Pancreas (tissue), 10 donors: ENCODE results near the gene FGD1. TPM values are rescaled to one million over a fixed set of nuclear protein-coding genes. Genes with fewer than 3 reads are reported as not detected.
A peak's percentile ranks its signal among the peaks of the same experiment; 100 is the strongest.

Experiments
- ATAC-seq, 4 donors: fragments of 200-7000 bp; cut with Tn5 transposase; one replicate each; pipeline versions ENCODE4 v1.8.0 to v1.9.1; 2020; ENCODE audit warnings: mild to moderate bottlenecking in 4 of 4, moderate library complexity in 4 of 4
- DNase-seq, 6 donors: peaks; one replicate each; pipeline ENCODE4 v3.0.0-alpha.2; 2020
- FAIRE-seq: peaks from 2 replicates; lab custom pipeline; 2012; peaks lifted over from hg19 to GRCh38; lab: Jason Lieb, UNC
- H3K27ac ChIP-seq, 4 donors: fragments of 200-600 bp; sonication (generic); 1 replicate in 3 of 4; 2 replicates in 1 of 4; pipeline versions ENCODE4 v1.5.0 to v1.8.0; 2020
- H3K27me3 ChIP-seq, 4 donors: fragments of 200-600 bp; one replicate each; pipeline ENCODE4 v1.8.0; 2021
- H3K36me3 ChIP-seq, 3 donors: fragments of 200-600 bp; sonication (generic) in 1 of 3; one replicate each; pipeline versions ENCODE4 v1.5.0 to v1.8.0; 2020 to 2021
- H3K4me1 ChIP-seq, 3 donors: fragments of 200-600 bp; one replicate each; pipeline ENCODE4 v1.8.0; 2021
- H3K4me3 ChIP-seq, 4 donors: fragments of 200-600 bp; sonication (generic) in 2 of 4; one replicate each; pipeline versions ENCODE4 v1.5.0 to v1.8.0; 2020 to 2021
- H3K9me3 ChIP-seq, 4 donors: fragments of 200-600 bp; one replicate each; pipeline ENCODE4 v1.8.0; 2021
- WGBS, 2 donors: extraction: QIAGEN DNeasy Blood & Tissue Kit; methylation state at CpG; one replicate each; pipeline ENCODE4 v1.1.7; 2013; 5-methylcytosine and 5-hydroxymethylcytosine counted together
- intact Hi-C, 3 donors: fragments of 100-400 bp; cut with DNase I; formaldehyde crosslinking; loops; one replicate each; pipeline versions ENCODE4 v1.11.1 to v1.14.2; 2022
- polyA plus RNA-seq, 2 donors: library from polyadenylated mRNA; stranded (reverse); fragments of 200-250 nt; gene quantifications; one replicate each; pipeline ENCODE4 v1.2.3, GENCODE V29; 2013
- total RNA-seq, 6 donors: library from RNA; stranded (reverse); fragmentation: NEBNext Ultra II Directional in 4 of 6; extraction: Animal tissue kit (Norgen Biotek cat#: 25700) in 4 of 6; gene quantifications; one replicate each; pipeline versions ENCODE4 v1.2.1 to v1.2.4, GENCODE V29; 2021 to 2023
- TF ChIP-seq, protein P1 (sequence below), 4 donors: fragments of 200-600 bp; sonication (generic) in 3 of 4; IDR thresholded peaks; one replicate each; pipeline versions ENCODE4 v1.5.0 to v1.8.0; 2021; ENCODE audit warnings: antibody characterized with exemption in 4 of 4
- donor health status: healthy with polysubstance abuse.
- donor health status: DM: no; HTN: no; CAD: no; lungs with moderate emphysema.
- donor health status: DM: no; HTN: no; CAD: no.
- donor health status: control.
- donor health status: control.
- donor health status: Bipolar disorder and iron deficiency.
- donor health status: DM: yes; HTN: yes; CAD: no.
- donor health status: DM: no; HTN: no; CAD: no.
- donor health status: DM: no; HTN: no; CAD: no.
- donor health status: DM: yes; HTN: yes; CAD: no.

The FGD1 gene
- total and polyA plus RNA-seq, 8 donors, result 1.7 to 4.0 (median 2.8) TPM

DNA sequence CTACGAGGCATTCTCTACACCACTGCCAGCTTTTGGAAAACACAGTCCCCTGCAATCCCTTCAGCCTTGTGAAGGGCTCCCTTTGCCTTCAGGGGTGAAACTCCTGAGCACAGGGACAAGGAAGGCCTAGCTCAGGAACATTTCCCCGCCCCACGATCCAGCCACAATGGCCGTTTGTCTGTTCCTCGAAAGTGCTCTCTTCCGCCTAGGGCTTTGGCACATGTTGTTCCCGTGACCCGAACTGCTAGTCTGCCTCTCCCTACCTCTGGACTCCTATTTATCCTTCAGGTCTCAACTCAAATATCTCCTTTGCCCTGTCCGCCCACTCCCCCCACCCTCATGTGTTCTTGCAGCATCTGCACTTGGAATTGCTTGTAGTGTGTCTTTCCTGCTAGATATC lies 12.1 kb downstream of the FGD1 start:
- intact Hi-C loops, result no loop called here
- no peak overlapping the region for H3K27ac ChIP-seq
- no peak for DNase-seq

DNA sequence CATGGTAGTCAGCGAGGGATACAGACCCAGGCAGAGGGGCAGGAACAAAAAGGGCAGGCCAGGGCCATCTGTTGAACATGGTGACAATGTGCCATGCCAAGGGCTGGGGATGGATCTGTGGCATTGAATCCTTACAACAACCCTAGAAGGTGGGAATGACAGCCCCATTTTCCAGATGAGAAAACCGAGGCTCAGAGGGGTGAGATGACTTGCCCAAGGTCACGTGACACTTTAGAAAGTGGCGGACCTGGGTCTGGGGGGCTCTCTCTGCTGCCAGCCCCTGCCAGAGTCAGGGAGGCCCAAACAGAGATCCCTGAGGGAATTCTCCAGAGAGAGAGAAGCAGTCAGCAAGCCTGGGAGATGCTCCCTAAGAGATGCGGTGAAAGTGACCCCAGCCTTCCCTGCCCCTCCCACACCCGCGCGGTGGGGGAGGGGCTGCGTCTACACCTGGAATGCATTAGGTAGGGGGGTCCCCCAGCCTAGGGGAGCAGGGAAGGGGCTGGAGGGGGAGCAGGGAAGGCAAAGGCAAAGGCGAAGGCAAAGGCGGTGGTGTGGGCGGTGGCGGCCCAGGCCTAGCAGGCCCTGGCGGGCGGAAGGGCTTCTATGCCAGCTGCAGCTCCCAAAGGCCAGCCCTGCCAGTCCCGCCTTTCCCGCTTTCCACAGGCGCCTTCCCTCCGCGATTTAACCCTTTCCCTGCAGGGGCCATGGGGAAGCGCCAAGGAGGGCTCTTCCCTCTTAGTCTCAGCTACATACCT lies 13.0 kb downstream of the FGD1 start:
- no peak for ATAC-seq
- Histone ChIP-seq H3K36me3 (no peaks in the 10 kb centered on the region), H3K27me3 (no peaks in the 10 kb centered on the region), H3K4me3 (no peak overlapping the region), H3K27ac (no peak overlapping the region), H3K9me3 (no peaks in the 10 kb centered on the region), H3K4me1 (no peaks in the 10 kb centered on the region)
- intact Hi-C loops, result no loop called here
- TF ChIP-seq, protein P1, sequence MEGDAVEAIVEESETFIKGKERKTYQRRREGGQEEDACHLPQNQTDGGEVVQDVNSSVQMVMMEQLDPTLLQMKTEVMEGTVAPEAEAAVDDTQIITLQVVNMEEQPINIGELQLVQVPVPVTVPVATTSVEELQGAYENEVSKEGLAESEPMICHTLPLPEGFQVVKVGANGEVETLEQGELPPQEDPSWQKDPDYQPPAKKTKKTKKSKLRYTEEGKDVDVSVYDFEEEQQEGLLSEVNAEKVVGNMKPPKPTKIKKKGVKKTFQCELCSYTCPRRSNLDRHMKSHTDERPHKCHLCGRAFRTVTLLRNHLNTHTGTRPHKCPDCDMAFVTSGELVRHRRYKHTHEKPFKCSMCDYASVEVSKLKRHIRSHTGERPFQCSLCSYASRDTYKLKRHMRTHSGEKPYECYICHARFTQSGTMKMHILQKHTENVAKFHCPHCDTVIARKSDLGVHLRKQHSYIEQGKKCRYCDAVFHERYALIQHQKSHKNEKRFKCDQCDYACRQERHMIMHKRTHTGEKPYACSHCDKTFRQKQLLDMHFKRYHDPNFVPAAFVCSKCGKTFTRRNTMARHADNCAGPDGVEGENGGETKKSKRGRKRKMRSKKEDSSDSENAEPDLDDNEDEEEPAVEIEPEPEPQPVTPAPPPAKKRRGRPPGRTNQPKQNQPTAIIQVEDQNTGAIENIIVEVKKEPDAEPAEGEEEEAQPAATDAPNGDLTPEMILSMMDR (IDR thresholded peaks at IDR 0.05), result no peak
- FAIRE-seq, result no peak
- 32 to 66% methylated on average over 21 of the region's 21 CpGs for WGBS, 2 donors
- DNase-seq, result no peak

More for the DNA sequence above, 12.1 kb downstream of the FGD1 start:
- Histone ChIP-seq H3K4me3 (no peak overlapping the region), H3K27me3 (no peaks in the 10 kb centered on the region), H3K36me3 (no peaks in the 10 kb centered on the region), H3K9me3 (no peaks in the 10 kb centered on the region), H3K4me1 (no peaks in the 10 kb centered on the region)
- FAIRE-seq (no peak), ATAC-seq (no peak)
- WGBS, 2 donors, result 72 to 80% methylated on average over 9 of the region's 9 CpGs
- TF ChIP-seq, protein P1 (IDR thresholded peaks at IDR 0.05), result no peak

DNA sequence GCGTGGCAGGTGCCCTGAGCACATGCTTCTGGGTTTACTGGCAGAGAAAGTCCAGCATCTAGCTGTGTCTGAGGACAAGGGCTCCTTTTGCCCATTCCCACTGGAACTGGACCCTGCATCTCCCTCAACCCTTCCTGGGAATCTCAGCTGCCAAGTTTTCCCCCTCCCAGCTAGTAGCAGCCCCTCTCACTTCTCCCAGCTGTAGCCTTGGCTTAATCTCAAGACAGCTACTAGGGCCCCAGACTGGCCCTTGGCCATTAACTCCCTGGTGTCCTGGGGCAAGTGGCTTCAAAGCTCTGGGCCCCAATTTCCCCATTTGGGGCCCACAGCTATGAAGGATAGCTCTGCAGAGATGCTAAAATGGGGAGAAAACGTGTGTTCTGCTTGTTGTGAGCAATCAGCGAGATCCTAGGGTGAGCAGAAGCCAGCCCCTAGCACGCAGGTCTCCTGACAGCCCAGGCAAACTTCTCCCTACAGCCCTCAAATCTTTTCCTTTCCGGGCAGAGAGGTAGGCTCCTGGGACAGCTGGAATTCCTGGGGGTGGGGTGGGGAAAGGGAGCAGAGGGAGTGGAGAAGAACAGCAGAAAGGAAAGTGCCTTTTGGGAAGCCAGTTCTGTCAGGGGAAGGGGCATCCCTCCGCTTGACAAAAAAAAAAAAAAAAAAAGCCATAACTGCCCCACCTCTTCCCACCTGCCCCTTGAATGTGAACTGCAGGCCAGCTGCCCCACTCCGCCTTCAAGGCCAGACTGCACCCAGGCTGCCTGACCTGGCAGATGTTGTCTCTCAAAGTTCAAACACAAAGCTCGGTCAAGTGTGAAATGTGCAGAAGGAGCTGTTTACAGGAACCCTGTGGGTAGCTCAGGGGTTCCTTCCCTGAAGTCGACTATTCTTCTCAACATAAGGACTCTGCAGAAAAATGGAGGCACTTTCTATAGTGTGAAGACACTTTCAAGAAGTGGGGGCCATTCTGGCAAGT lies 16.6 kb downstream of the FGD1 start:
- Histone ChIP-seq H3K27me3 (no peaks in the 10 kb centered on the region), H3K9me3 (no peaks in the 10 kb centered on the region), H3K4me1 (no peaks in the 10 kb centered on the region), H3K36me3 (no peaks in the 10 kb centered on the region), H3K4me3 (no peak overlapping the region), H3K27ac (no peak overlapping the region)
- intact Hi-C loops, result loop anchor here in 1 of 3 donors (10.0 kb wide), 1 partner anchor 55 kb away; the partner anchor contains the start of gene GNL3L
- WGBS, 2 donors, result 27 to 48% methylated on average over 8 of the region's 9 CpGs
- ATAC-seq (peak in 3 of 4 donors; percentile 24 to 46 (median 41)), DNase-seq (no peak), FAIRE-seq (no peak)
- TF ChIP-seq, protein P1 (IDR thresholded peaks at IDR 0.05), result no peak

DNA sequence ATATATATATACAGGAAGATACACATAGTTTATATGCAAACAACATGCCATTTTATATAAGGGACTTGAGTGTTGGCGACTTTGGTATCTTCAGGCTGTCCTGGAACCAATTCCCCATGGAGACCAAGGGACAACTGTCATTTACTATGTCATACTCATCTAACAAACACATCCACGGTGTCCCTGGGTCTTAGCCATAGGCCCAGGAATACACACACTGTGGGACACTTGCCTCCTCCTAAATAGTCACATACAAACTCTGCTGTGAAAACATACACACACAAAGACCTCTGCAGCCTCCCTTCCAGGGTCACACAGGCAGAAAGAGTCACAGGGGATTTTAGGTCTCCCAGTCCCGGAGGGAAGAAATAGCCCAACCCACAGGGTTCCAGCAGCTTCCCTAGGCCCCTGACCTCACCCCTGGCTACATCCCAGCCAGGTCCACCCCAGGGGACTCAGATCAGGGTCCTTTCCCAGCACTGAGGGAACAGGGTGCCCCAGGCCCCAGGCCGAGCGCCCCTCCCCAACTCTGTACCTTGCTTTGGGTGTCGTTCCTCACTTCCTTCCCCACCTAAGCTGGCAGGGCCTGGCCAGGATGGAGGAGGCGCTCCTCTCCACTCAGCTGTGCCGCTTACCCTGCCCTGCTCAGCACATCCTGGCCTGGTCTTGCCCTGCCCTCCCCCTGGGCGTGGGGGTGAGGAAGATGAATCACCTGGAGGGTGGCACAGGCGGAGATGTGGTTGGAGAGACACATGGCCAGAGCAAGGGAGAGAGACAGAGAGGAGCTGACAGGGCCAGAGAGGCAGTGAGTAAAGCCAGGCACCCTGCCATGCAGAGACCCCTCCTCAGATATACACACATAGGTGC lies 21.8 kb downstream of the FGD1 start:
- TF ChIP-seq, protein P1 (IDR thresholded peaks at IDR 0.05), result no peak
- intact Hi-C loops, result loop anchor here in 1 of 3 donors (10.0 kb wide), 1 partner anchor 61 kb away; the partner anchor contains the start of gene GNL3L
- DNase-seq, result no peak
- H3K27me3 ChIP-seq, result no peaks in the 10 kb centered on the region
- no peak overlapping the region for H3K27ac ChIP-seq
- no peak for ATAC-seq
- no peak for FAIRE-seq
- no peaks in the 10 kb centered on the region for H3K4me1 ChIP-seq
- no peaks in the 10 kb centered on the region for H3K9me3 ChIP-seq
- WGBS, 2 donors, result 85 to 93% methylated on average over 10 of the region's 10 CpGs
- H3K36me3 ChIP-seq, result no peaks in the 10 kb centered on the region
- H3K4me3 ChIP-seq, result no peak overlapping the region
